HCT116 (cell line): ENCODE data around the gene CERS6. TPM values are rescaled to one million over a fixed set of nuclear protein-coding genes. Genes with fewer than 3 reads are reported as not detected.

Experiments used
- ATAC-seq: fragments of 200-7000 bp; cut with Tn5 transposase; 2 replicates; pipeline ENCODE4 v1.9.1; 2020; ENCODE audit warnings: mild to moderate bottlenecking, moderate library complexity
- BruUV-seq: library from RNA; stranded (reverse); fragments of 400-500 nt; replicated peaks from 2 replicates; lab custom pipeline; 2021; lab: Mats Ljungman, UMichigan
- CTCF ChIA-PET: fragments of 300-600 bp; sonication (Branson Sonifier 250); formaldehyde crosslinking; loops from one replicate; lab custom pipeline; 2021; ENCODE audit warnings: antibody characterized with exemption; lab: Charles Lee
- POLR2A ChIA-PET: fragments of 300-600, 350-600 bp; sonication (Branson Sonifier 250); formaldehyde crosslinking; loops from one replicate; lab custom pipeline; 2021; ENCODE audit warnings: antibody characterized with exemption; lab: Charles Lee
- RAD21 ChIA-PET, 2 experiments: fragments of 300-600 bp; sonication (Branson Sonifier 250); formaldehyde crosslinking; loops; one replicate each; lab custom pipeline; 2023; ENCODE audit warnings: low total read pairs in 2 of 2; ENCODE audit not compliant: uncharacterized antibody in 2 of 2, unreplicated experiment in 2 of 2, low non-redundant PET in 1 of 2; lab: Charles Lee
- DNase-seq: peaks from one replicate; pipeline ENCODE4 v3.0.0-alpha.2; 2010; ENCODE audit warnings: low read depth, low spot score
- H2AFZ ChIP-seq: fragments of 200-600 bp; shearing (Covaris generic), sonication (generic); 2 replicates; pipeline ENCODE4 v1.6.1; 2017; ENCODE audit warnings: low read depth, mixed run types, mixed read lengths, antibody characterized with exemption, low read length; ENCODE audit not compliant: poor library complexity, severe bottlenecking
- H3K27ac ChIP-seq: 2 replicates; pipeline ENCODE4 v1.5.1; 2012; ENCODE audit warnings: low read depth, low read length
- H3K27me3 ChIP-seq: fragments of 200-600 bp; sonication (generic); 2 replicates; pipeline ENCODE4 v1.6.1; 2016; ENCODE audit warnings: mixed run types, low read length, mixed read lengths; ENCODE audit not compliant: insufficient read depth
- H3K36me3 ChIP-seq, 2 experiments: fragments of 200-500 bp in 1 of 2; fragments of 200-600 bp in 1 of 2; sonication (Bioruptor generic) in 1 of 2; sonication (generic) in 1 of 2; 2 replicates each; pipeline versions ENCODE4 v1.5.1 to v1.6.1; 2014 to 2016; ENCODE audit warnings: low read length in 2 of 2, inconsistent platforms in 1 of 2, mixed read lengths in 1 of 2, mixed run types in 1 of 2; ENCODE audit not compliant: insufficient read depth in 2 of 2, control insufficient read depth in 1 of 2
- H3K4me1 ChIP-seq, 2 experiments: fragments of 200-600 bp in 1 of 2; sonication (generic) in 1 of 2; 2 replicates each; pipeline versions ENCODE4 v1.5.1 to v1.6.1; 2012 to 2017; ENCODE audit warnings: low read length in 2 of 2, inconsistent platforms in 1 of 2, mild to moderate bottlenecking in 1 of 2, mixed read lengths in 1 of 2, mixed run types in 1 of 2, moderate library complexity in 1 of 2; ENCODE audit not compliant: insufficient read depth in 2 of 2, control insufficient read depth in 1 of 2
- H3K4me2 ChIP-seq: fragments of 200-600 bp; sonication (generic); 2 replicates; pipeline ENCODE4 v1.6.1; 2017; ENCODE audit warnings: mixed run types, low read length, mixed read lengths
- H3K4me3 ChIP-seq, 2 experiments: fragments of 200-600 bp in 1 of 2; sonication (generic) in 1 of 2; replicated peaks in 1 of 2; 2 replicates each; pipeline ENCODE4 v1.5.1; 2011 to 2016; ENCODE audit warnings: low read length in 2 of 2, control low read depth in 1 of 2, low read depth in 1 of 2, mild to moderate bottlenecking in 1 of 2, mixed read lengths in 1 of 2, mixed run types in 1 of 2
- H3K79me2 ChIP-seq: fragments of 200-600 bp; sonication (generic); 2 replicates; pipeline ENCODE4 v1.6.1; 2017; ENCODE audit warnings: mild to moderate bottlenecking, mixed run types, low read length, moderate library complexity, mixed read lengths; ENCODE audit not compliant: insufficient read depth
- H3K9ac ChIP-seq: fragments of 200-600 bp; sonication (generic); 2 replicates; pipeline ENCODE4 v1.6.1; 2016; ENCODE audit warnings: low read length, mixed read lengths
- H3K9me2 ChIP-seq: fragments of 200-600 bp; sonication (generic), shearing (Covaris generic); 2 replicates; pipeline ENCODE4 v1.6.1; 2017; ENCODE audit warnings: mixed run types, mild to moderate bottlenecking, moderate library complexity; ENCODE audit not compliant: insufficient read depth
- H3K9me3 ChIP-seq, 2 experiments: fragments of 200-500 bp in 1 of 2; fragments of 200-600 bp in 1 of 2; sonication (Bioruptor generic) in 1 of 2; sonication (generic) in 1 of 2; 2 replicates each; pipeline ENCODE4 v1.6.1; 2014 to 2017; ENCODE audit warnings: low read length in 2 of 2, mixed read lengths in 2 of 2, inconsistent platforms in 1 of 2, low read depth in 1 of 2, mild to moderate bottlenecking in 1 of 2, mixed run types in 1 of 2, moderate library complexity in 1 of 2; ENCODE audit not compliant: control insufficient read depth in 1 of 2, insufficient read depth in 1 of 2
- H4K20me1 ChIP-seq: fragments of 200-600 bp; sonication (generic), shearing (Covaris generic); 2 replicates; pipeline ENCODE4 v1.6.1; 2017; ENCODE audit warnings: mixed run types, mild to moderate bottlenecking, moderate library complexity; ENCODE audit not compliant: insufficient read depth
- ATF3 ChIP-seq: IDR thresholded peaks from 2 replicates; pipeline ENCODE4 v1.6.1; 2012
- CTCF ChIP-seq, 3 experiments: fragments of 200-600 bp in 1 of 3; sonication (generic) in 1 of 3; IDR thresholded peaks in 2 of 3; conservative IDR thresholded peaks in 1 of 3; 2 replicates each; pipeline ENCODE4 v1.5.1; 2012 to 2017; ENCODE audit warnings: low read depth in 2 of 3, low read length in 2 of 3, antibody characterized with exemption in 1 of 3, borderline replicate concordance in 1 of 3, control low read depth in 1 of 3, mild to moderate bottlenecking in 1 of 3, mixed read lengths in 1 of 3, mixed run types in 1 of 3, moderate library complexity in 1 of 3; ENCODE audit not compliant: insufficient read depth in 1 of 3
- ELF1 ChIP-seq: IDR thresholded peaks from 2 replicates; pipeline ENCODE4 v1.6.1; 2012; ENCODE audit warnings: low read depth, borderline replicate concordance
- FOSL1 ChIP-seq: IDR thresholded peaks from 2 replicates; pipeline ENCODE4 v1.6.1; 2012; ENCODE audit warnings: low read depth
- SIN3A ChIP-seq: IDR thresholded peaks from 2 replicates; pipeline ENCODE4 v1.6.1; 2012; ENCODE audit warnings: low read depth
- ZFX ChIP-seq: fragments of 450-650 bp; IDR thresholded peaks from 2 replicates; pipeline ENCODE4 v1.6.1; 2017
- intact Hi-C: fragments of 100-400 bp; cut with micrococcal nuclease; formaldehyde crosslinking; loops from 2 replicates; pipeline ENCODE4 v1.10.0; 2022
- total RNA-seq: library from RNA; stranded (reverse); gene quantifications from one replicate; pipeline ENCODE4 v1.2.1, GENCODE V29; 2021; ENCODE audit not compliant: unreplicated experiment

CERS6 gene
- total RNA-seq, 1 experiment from 2014 or later = 37.0 TPM

DNA sequence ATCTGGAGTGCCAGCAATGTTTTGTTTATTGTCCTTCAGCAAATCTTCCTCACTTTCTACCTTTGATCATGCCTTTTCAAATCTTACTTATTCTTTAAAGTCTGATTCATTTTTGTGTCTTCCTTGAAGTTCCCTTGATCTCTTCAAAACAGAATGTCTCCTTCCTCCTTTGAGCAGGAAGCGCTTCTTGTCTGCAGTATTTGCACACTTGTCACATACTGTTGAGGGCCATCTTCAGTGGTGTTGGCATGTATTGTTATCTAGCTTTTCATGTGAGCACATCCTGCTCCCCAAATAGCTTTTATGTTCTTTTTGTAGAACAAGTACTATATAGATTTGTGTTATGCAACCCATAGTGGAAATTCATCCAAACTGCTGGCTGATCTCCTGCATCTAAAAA lies 5.9 kb upstream of the CERS6 start:
- H3K4me3 ChIP-seq = no peak overlapping the region
- H3K9me3 ChIP-seq = no peaks in the 10 kb centered on the region
- POLR2A ChIA-PET = no interaction called here
- no peaks in the 10 kb centered on the region for H3K79me2 ChIP-seq
- no peaks in the 10 kb centered on the region for H3K27me3 ChIP-seq
- CTCF ChIA-PET = no interaction called here
- H3K27ac ChIP-seq = no peak overlapping the region
- H2AFZ ChIP-seq = no peak overlapping the region
- TF ChIP-seq ELF1 (no peak), CTCF (IDR thresholded peaks at IDR 0.05 in 2 of 3, conservative IDR thresholded peaks at IDR 0.05 in 1 of 3; ENCODE audit: borderline replicate concordance in 1 of 3, insufficient read depth in 1 of 3, low read depth in 2 of 3, low read length in 2 of 3) (no peak), SIN3A (no peak), FOSL1 (no peak), ATF3 (no peak), ZFX (no peak)
- TF ChIP-seq, all 23 proteins: peak for 0
- DNase-seq = no peak
- Histone ChIP-seq H4K20me1 (no peaks in the 10 kb centered on the region), H3K4me2 (no peak overlapping the region), H3K9ac (no peak overlapping the region), H3K36me3 (no peaks in the 10 kb centered on the region), H3K9me2 (no peaks in the 10 kb centered on the region), H3K4me1 (peaks cover 0 to 1% of the 10 kb centered on the region in 2 experiments; a peak in 2 of 4 replicates)
- ATAC-seq = no peak
- intact Hi-C loops = no loop called here
- RAD21 ChIA-PET = no interaction called here
- BruUV-seq = no TSS peak

- no peak for TF ChIP-seq ATF3
- no peak for ATAC-seq
- no peak for DNase-seq
- Histone ChIP-seq H3K27ac (no peak overlapping the region), H3K9ac (no peak overlapping the region), H3K4me3 (no peak overlapping the region), H3K36me3 (no peaks in the 10 kb centered on the region), H3K4me2 (no peak overlapping the region), H3K27me3 (no peaks in the 10 kb centered on the region), H3K9me3 (no peaks in the 10 kb centered on the region), H3K9me2 (no peaks in the 10 kb centered on the region), H3K79me2 (no peaks in the 10 kb centered on the region), H2AFZ (no peak overlapping the region), H3K4me1 (peaks cover 0 to 7% of the 10 kb centered on the region in 2 experiments; a peak in 2 of 4 replicates), H4K20me1 (no peaks in the 10 kb centered on the region)
- no TSS peak for BruUV-seq
- ChIA-PET RAD21 (no interaction called here), POLR2A (no interaction called here), CTCF (no interaction called here)
- intact Hi-C loops = no loop called here
Observed at GRCh38 chr2:168450732-168451131, 5.3 kb upstream of the CERS6 start.
